ENCODE measurements around the gene C10orf120.

The C10orf120 gene

DNA sequence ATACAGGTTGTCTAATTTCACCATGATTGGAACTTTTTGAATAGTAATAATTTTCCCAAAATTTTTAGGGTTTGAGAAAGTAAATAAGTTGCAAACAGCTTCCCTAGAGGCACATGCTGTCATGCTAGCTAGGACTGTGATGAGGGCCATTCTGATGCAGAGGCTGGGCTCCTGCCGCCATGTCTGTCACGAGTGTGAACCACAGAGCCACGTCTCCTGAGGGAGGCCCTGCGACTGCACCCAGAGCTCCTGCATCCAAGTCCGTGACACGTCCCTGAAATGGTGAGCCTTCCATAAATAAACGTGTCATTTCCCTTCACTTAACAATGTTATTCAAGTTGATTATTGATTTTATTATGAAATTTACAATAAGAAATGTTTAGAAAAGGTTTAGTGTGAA, 40.0 kb downstream of the C10orf120 start:
- no peak for DNase-seq

- no peak for DNase-seq
Measured at GRCh38 chr10:122659126-122659525, 40.5 kb downstream of the C10orf120 start.

DNA sequence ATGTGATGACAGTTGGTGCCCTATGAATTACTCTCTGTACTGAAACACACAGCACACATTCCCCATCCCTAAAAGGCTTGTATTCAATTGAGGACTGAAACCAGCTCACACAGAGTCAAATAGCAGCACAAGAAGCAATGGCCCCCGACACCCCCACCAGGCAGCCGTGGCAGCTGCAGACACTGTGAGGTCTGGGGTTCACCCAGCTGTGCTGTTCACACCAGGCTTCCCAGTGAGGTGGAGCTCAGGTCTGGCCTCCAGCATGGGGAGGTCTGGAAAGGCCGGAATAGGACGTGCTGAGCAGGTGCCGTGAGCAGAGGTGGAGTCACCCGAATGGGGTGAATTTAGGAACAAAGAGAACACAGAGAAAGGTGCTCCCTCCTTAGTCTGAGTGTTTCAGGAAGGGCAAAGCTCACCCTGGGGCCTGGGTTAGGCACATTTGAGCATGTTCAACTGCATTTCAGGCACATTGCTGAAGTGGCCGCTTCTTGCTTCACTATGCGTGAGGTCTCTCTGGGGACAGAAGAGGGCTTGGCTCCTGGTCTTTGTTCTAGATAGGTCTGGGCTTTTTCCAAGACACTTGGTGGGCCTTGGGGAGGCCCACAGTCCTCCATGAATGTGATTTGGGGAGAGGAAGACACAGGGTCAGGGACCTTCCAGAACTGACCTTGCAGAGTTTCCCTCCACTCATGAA, 41.1 kb downstream of the C10orf120 start:
- DNase-seq, result no peak

DNA sequence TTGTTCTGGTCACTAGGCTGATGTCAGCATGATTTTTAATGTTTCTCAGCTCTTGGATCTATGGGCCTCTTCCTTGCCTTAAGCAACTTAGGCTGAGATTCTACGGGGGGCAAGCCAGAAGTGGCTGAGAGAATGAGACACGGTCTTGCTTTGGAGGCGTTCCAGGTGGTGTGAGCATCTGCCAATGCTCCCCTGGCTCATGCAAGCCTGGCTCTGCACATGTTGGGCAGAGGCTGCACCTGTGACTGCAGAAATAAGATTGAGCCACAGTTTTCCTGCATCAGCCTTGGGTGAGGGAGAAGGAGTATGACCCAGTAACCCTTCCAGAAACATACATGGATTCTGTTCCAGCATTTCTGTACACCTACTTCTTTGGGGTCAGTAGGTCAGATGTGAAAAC, 41.9 kb downstream of the C10orf120 start:
- no peak for DNase-seq

- no peak for DNase-seq
Measured at GRCh38 chr10:122657255-122657654, 42.4 kb downstream of the C10orf120 start.

GRCh38 chr10:122656741-122657140, 42.9 kb downstream of the C10orf120 start:
- no peak for DNase-seq

DNA sequence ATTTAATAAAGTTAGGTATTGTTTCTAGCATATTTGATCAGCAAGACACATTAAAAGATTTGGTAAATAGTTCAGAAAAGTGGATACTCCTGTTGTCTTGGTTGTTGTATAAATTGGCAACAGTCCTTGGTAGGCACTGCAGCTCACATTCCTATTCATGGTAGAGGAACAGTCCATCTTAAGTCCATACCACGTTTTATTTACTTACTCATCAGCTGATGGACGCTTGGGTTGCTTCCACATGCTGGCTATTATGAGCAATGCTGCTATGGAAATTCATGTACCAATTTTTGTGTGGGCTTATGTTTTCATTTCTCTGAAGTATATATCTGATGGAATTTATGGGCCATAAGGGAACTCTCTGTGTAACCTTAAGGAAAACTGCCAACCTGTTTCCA, 43.3 kb downstream of the C10orf120 start:
- DNase-seq, result no peak

- DNase-seq, result no peak
Measured at GRCh38 chr10:122655524-122656307, 43.9 kb downstream of the C10orf120 start.

- no peak for DNase-seq
Measured at GRCh38 chr10:122650331-122650730, 49.3 kb downstream of the C10orf120 start.

- DNase-seq, result no peak
Measured at GRCh38 chr10:122649903-122650302, 49.7 kb downstream of the C10orf120 start.

DNA sequence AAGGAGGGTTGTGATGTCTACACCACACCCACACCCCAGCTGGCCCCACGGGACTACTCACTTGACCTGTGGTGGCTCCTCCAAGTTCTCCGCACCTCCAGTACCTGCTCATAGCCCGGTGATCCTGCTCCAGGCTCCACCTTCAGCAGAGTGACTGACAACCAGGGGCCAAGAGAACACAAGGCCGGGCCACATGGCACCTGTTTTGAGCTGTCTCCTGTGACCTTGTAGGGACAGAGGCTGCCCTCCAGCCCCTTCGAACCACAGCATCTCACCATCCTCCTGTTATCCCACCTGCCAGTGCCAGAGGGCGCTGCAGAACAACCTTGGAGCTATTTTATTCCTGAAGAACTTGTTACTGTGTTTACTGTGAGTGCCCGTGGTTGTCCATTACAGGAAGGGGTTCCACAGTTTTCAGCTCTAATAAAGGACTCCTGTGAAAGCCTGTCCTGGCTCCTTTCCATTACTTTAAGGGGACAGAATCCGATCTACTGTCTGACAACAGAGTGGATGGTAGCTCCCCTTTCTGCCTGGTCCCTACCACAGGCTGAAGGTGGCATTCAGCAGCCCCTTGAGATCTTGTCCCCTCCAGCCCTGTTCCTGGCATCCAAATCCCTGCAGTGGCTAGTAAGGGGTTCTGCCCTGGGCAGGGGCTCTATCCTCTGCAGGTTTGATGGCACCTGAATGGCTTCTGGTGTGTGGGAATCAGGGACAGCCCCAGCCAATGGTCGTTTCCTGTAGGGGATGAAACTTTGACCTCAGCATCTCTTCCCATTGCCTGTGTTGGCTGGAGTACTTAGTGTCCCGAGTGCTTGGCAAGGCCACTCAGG, 50.8 kb downstream of the C10orf120 start:
- DNase-seq, result no peak

Measured in NCI-H1436 treated with DMSO at 0.1 percent for 48 hours (cell line).